HTR-8/SVneo (cell line): ENCODE results near the gene ZNF865.

Experiments
- DNase-seq: peaks from one replicate; pipeline ENCODE4 v3.0.0; 2011; ENCODE audit warnings: low spot score, mixed read lengths; ENCODE audit not compliant: insufficient read length
- FAIRE-seq: peaks from 2 replicates; lab custom pipeline; 2011; peaks lifted over from hg19 to GRCh38; lab: Jason Lieb, UNC

The ZNF865 gene

DNA sequence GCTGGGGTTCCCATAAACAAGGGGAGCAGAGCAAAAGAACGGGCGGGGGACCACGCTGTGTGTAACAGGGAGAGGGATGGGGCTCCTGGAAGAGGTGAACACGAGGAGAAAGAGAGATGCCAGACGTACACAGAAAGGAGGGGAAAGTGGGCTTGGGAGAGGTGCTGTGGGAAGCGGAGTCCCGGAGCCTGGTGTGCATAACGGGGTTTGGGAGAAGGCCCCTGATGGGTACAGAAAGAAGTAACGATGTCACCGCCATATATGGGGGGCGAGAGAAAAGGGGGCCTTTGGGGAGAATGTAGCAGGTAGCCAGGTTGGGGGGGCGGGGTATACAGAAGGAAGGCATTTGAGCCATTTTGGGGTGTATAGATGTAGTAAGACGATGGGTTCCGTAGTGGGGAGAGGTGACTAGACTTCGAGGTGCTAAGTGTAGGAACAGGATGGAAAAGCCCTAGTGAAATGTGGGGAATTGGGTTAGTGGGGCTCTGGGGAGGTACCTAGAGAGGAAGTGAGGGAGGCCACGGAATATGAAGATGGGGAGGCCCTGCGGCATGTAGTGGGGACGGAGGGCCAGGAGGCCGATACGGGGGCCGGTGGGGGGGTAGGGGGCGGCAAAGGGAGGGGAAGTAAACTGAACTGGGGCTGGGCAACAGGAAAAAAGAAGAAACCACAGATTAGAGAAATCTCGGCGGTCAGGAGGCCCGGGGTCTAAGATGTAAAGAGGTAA is 36.1 kb downstream of the ZNF865 start:
- no peak for DNase-seq

DNA sequence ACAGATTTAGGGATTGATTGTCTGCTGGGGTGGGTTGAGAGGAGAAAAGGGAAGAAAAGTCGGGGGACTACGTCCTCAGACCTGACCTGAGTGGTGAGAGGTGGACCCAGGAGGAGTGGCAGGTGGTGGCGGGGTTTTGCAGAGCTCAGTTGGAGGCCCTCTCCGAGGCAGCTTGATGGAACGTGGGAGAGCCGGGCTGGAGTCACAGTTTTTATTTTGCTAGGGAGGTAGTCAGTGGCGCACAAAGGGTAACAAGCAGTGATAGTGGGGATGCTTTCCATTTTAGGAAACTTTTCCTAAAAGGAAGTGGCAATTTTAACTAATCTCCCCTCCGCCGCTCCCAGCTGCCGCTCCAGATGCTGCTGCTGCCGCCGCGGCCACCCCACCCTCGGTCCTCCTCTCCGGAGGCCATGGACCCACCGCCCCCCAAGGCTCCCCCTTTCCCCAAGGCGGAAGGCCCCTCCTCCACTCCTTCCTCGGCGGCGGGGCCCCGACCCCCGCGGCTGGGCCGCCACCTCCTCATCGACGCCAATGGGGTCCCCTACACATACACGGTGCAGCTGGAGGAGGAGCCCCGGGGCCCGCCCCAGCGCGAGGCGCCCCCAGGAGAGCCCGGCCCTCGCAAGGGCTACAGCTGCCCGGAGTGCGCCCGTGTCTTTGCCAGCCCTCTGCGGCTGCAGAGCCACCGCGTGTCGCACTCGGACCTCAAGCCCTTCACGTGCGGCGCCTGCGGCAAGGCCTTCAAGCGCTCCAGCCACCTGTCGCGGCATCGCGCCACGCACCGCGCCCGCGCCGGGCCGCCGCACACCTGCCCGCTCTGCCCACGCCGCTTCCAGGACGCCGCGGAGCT is 36.9 kb downstream of the ZNF865 start:
- FAIRE-seq (no peak), DNase-seq (no peak)

More for the DNA sequence above, 36.1 kb downstream of the ZNF865 start:
- FAIRE-seq: no peak

DNA sequence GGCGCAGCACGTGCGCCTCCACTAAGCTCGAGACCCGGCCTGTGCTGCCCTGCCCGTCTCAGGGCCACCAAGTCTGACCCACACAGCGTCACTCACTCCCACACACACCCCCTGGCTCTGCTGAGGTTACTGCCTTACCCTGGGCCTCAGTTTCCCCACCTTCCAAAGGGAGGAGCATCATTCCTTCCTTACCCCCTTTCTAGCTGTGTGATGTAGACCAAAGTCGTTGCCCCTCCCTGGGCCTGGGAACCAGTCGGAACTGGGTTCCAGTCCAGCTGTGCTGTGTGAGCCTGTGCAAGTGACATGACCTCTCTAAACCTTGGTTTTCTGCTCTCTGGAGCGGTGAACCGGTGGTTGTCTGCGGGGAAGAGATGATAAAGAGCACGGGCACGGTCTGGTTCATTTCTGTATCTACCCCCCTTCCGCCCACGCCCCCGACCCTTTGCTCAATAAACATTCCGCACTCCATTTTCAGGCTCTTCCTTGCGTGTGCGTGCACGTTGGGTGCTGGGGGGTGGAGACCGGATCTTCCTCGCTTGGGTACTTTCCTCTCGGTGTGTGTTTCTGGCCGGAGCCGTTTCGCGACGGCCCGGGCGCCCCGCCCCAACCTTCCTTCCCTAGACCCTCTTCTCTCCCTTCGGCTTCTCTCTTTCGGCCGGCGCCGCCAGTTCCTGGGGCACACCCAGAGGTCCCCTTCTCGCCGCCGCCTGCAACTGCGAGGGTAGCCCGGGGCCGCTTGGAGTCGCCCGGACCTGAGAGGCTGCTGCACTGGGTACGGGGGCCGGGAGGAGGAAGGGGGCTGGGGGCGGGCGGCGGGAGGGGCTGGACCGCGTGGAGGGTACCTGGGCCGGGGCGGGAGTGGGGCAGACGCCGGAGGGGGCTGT is 37.8 kb downstream of the ZNF865 start, which contains the start of gene ZNF581:
TSS of gene ZNF581 (plus strand) at position 647 of the 884 bp plus-strand sequence. CDS start 923 bp downstream, outside the sequence.
- peak; percentile 64 for FAIRE-seq
- DNase-seq: peak; percentile 63

DNA sequence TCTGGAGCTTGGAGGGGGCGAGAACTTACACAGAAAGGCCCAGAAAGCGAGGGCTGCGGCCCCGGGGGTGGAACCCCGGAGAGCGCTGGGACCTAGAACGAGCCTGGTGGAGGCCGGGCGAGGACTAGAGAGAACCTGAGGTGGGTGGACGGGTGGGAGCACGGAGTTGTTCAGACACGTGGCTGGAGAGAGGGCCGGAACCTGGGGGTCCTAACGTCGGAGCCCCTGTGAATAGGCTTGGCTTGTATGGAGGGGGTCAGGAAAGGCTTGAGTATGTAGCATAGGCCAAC is 38.4 kb downstream of the ZNF865 start:
- no peak for FAIRE-seq
- DNase-seq: no peak

DNA sequence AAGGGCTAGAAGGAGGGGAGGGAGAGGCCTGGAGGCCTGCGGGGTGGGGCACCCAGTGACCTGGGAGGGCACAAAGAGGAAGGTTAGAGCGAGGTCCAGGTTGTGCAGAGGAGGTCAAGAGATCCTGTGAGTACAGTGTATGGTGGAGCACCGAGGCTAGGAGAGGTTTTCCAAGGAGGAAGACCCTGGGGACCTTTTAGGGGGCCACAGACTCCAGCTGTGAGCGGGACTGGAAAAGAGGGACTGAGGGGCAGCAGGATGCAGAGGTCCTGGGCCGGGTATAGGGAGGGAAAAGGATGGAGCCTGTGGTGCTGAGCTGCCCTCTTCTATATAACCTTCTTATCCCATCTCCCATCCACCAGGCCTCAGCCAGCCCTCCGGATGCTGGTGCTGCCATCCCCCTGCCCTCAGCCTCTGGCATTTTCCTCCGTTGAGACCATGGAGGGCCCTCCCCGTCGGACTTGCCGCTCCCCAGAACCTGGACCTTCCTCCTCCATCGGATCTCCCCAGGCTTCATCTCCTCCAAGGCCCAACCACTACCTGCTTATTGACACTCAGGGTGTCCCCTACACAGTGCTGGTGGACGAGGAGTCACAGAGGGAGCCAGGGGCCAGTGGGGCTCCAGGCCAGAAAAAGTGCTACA is 38.9 kb downstream of the ZNF865 start:
- FAIRE-seq (no peak), DNase-seq (no peak)

DNA sequence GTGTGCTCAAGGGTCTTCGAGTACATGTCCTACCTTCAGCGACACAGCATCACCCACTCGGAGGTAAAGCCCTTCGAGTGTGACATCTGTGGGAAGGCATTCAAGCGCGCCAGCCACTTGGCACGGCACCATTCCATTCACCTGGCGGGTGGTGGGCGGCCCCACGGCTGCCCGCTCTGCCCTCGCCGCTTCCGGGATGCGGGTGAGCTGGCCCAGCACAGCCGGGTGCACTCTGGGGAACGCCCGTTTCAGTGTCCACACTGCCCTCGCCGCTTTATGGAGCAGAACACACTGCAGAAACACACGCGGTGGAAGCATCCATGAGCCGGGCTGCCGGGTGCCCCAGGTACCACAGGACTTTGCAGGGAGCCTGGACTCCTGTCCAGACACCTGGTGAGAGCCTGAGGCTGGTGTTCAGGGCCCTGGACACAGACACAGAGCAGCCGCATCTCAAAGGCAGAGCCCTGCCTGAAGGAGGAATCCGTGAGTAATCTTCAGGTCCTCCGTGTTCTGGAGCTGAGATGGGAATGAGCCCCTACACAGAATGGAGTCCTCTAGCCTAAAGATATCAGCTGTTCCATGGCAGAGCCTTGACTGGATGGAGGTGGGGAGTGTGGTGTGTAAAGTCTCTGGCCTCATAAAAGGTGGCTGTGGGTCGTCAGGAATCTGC is 39.5 kb downstream of the ZNF865 start:
- DNase-seq (no peak), FAIRE-seq (no peak)

DNA sequence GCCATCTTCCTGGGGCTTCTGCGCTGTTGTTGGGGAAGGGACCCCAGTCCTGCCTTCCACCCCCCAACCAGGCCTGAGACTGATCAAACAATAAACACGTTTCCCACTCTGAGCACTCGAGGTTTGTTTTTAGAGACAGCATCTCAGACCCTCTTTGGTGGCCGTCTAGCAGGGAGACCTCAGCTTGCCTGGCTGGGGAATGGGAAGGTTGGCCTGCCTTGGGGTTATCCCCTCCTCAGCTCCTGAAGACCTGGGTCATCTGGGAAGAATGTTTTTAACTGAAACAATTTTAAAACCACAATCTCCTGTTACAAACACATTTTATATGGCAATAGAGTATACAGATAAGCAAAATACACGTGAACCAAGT is 40.0 kb downstream of the ZNF865 start:
- FAIRE-seq: no peak
- DNase-seq: no peak

DNA sequence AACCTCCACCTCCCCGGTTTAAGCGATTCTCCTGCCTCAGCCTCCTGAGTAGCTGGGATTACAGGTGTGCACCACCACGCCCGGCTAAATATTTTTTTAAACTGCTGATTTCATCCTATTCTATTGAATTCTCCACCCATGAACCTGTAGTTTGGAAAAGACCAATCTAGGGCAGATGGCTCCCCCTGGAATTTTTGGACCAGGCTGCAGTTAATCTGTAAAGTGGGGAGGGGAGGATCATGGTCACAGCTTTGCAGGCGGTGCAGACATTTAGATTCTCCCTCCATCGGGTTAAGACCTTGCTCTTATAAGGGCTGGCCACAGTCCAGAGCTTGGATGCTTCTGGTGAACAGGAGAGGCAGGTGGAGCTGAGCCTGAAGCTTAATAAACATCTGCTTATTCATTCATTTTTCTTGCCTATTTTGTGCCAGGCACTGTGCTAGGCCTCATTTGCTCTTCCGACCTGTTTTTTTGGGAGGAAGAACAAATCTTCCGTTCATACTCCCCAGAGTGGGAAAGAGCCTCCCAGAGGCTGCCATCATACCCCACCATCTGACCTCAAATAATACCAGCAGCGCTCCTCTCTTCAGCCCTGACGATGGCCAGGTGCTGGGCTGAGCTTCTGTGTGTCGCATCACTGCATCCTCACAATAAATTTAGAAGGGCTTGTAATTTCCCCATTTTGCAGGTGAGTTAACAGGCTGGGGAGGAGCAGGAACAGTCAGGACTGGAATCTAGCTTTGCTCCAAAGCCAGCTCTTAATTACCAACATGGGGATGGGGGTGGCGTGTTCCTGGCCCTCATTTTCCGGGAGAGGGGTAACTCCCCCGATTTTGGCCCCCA is 41.7 kb downstream of the ZNF865 start:
- DNase-seq (no peak), FAIRE-seq (no peak)

DNA sequence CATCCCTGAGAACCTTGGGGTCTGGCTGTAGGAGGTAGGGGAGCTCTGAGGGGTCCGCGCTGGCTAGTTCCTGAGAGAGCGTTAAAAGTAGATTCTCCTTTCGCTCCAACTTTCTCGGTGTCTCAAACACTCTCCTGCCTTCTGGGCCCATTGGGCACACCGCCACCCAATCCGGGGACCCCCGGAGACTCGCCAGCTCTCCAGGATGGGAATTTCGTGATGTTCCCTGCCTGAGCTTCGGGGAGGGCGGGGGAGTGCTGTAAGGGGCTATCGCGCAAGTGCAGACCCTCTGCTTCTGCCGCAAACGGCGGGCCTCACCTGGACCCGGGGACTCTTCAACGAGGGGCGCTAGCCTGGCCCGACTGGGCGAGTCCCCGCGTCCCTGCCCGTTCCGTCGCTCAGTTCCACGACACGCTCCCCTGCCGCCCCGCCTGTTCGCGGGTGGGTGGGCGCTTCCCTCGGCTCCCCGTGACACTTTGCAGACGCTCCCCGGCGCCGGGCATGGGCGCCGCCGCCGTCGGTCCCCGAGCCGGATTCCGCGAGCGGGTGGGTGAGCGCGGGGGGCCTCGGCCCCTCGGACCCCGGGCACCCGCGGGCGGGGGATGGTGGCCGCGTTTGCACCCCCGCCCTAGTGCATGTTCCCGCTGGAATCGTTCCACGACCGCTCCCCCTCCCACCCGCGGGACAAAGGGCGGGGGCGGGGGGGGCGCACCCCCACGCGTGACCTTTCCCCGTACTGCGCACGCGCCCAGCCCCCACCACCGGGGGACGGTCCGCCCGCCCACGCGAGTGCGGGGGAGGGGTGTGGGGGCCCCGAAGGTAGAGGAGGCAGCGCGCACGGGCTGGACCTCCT is 42.5 kb downstream of the ZNF865 start, which contains the start of gene CCDC106:
TSS of gene CCDC106 (plus strand) at position 481 of the 853 bp plus-strand sequence. CDS start 835 bp downstream, outside the sequence.
- DNase-seq: peak; percentile 67
- peak; percentile 68 for FAIRE-seq

DNA sequence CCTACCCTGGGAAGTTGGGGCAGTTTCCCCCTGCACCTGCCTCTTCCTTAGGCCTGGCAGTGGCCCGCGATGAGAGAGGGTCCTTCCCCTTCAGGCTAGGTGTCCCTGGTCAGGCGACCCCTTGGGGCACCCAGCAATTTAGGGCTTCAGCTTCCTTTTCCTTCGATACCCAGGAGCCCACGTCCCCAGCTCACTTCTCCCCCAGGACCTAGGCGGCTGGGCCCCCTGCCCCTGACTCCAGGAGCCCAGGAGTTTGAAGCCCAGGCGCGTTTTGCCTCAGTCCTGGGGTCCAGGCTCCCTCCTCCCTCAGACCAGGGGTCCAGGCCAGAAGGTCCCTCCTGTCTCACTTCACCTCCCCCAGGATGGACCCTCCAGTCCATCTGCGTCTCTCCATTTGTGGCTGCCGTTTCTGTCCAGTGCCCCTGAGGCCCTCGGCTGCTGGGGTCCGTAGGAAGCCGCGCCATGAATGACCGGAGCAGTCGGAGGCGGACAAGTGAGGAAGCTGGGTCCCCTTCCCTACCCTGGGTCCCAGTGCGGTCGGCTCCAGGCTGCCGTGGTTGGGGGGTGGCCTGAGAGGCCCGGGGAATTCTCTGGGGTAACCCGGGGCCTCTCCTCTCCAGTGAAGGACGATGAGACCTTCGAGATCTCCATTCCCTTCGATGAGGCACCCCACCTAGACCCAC is 43.3 kb downstream of the ZNF865 start:
- FAIRE-seq (no peak), DNase-seq (no peak)

DNA sequence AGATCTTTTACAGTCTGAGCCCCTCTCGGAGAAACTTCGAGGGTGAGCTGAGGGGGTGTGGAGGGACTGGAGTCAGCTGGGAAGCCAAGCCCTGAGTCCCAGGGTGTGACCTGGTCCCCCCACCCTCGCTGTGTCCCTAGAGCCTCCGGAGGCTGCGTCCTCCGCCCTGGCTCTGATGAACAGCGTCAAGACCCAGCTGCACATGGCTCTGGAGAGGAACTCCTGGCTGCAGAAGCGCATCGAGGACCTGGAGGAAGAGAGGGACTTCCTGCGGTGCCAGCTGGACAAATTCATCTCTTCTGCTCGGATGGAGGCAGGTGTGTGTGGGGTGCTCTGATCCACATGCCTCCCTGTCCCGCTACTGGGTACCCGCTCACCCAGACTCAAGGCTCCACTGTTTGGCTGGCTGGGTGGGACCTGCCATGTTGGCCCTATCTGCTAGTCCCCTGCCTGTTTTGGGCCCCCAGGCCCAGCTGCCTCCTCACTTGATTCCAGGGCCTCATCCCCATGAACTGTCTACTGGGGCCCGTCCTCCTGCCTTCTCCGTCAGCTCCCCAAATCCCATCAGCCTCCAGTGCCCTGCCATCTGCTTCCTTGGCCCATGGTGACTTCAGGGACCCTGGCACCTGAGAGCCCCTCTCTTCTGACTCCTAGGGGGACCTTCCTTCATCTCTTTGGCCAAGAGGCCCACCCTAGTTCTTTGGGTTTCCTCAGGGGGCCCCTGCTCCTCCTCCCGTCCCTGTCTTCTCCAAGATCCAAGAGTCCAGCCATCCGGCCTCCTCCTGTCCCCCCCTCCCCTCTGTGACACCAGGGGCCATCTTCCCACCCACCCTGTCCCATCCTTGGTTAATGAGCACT is 44.0 kb downstream of the ZNF865 start:
- DNase-seq (no peak), FAIRE-seq (no peak)

DNA sequence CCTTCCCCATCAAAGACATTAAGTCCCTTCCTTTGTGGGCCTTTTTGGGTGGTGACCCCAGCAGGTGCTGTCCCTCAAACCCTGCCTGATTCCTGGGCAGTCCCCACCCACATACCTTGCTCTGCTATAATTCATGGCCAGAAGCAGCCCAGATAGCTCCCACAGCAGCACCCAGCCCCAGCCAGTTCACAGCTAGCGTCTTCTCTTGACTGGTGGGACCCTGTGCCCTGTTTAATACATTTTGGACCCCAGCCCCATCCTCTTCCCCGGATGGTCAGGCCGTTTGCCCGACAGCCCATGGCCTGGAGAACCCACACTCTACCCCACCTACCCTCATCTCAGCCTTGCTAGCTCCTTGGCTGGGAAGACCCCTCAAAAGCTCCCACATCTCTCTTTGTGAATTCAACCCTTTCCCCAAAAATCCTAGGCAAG is 44.7 kb downstream of the ZNF865 start:
- no peak for DNase-seq
- FAIRE-seq: no peak

DNA sequence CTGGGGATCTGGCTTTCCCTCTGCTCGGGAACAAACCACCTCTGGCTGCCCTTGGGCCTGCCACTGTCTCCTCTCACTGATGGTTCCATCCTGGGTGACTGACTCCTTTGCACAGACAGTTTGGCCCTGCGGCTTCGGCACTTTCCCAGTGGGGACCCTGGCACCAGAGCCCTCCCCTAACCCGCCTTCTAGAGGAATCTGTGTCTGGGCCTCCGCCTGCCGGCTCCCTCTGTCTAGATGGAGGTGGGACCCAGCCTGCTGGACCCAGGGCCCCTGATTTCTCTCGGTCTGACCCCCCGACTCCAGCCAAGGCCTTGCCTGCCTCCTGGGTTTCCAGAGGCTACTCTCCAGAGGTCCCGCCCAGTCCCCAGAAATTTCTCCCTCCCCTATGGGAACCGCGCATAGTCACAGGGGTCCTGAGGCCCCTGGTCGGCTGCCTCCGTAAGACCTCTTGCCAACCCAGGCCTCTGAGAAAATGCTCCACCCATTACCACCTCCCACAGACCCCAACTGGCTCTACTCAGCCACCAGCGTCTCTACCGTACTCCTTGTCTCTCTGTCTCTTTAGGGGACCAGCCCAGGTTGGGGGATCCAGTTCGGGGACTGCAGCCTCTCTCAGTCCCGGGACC is 45.3 kb downstream of the ZNF865 start:
- FAIRE-seq (no peak), DNase-seq (no peak)

DNA sequence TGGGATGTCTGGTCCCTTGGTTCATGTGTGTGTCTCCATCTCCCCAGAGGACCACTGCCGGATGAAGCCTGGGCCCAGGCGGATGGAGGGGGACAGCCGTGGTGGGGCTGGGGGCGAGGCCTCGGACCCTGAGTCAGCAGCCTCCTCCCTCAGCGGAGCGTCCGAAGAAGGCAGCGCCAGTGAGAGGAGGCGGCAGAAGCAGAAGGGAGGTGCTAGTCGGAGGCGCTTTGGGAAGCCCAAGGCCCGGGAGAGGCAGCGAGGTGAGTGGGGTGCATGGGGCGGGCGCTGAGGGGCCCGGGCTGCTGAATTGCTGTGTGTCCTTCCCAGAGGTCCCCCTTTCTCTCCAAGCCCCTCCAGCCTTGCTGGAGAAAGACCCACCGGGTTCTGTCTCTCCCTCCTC is 45.8 kb downstream of the ZNF865 start:
- FAIRE-seq (no peak), DNase-seq (no peak)

DNA sequence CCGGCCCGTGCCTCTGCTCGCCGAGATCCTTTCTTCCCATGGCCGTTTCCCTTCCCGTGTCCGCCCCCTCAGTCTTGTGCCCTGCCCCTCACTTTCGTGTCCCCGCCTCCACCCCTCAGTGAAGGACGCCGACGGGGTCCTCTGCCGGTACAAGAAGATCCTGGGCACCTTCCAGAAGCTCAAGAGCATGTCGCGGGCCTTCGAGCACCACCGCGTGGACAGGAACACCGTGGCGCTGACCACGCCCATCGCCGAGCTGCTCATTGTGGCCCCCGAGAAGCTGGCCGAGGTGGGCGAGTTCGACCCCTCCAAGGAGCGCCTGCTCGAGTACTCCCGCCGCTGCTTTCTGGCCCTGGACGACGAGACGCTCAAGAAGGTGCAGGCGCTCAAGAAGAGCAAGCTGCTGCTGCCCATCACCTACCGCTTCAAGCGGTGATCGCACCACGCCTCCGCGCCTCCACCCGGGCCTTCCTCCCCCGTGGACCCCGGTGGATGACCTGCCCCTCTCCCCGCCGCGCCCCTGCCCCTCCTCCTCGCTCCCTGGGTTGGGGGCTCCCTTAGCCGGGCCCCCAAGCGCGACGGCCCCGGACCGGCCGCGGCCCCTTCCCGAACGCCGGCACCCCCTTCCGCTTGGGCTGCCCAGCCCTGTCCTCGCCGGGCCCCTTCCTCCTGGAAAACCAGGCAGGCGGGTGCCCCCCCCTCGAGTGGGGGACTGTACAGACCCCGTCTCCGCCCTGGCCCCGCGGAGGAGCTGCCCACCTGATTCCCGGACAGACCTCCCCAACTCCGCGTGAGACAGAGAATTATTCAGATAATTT is 47.1 kb downstream of the ZNF865 start:
- DNase-seq: no peak
- no peak for FAIRE-seq
